GM04503 (cell line): ENCODE data around the gene ARMH1.
A peak's percentile ranks its signal among the peaks of the same experiment; 100 is the strongest.

Experiments used
- DNase-seq: peaks from one replicate; pipeline ENCODE4 v3.0.0-alpha.2; 2012; ENCODE audit warnings: low read depth

The ARMH1 gene

DNA sequence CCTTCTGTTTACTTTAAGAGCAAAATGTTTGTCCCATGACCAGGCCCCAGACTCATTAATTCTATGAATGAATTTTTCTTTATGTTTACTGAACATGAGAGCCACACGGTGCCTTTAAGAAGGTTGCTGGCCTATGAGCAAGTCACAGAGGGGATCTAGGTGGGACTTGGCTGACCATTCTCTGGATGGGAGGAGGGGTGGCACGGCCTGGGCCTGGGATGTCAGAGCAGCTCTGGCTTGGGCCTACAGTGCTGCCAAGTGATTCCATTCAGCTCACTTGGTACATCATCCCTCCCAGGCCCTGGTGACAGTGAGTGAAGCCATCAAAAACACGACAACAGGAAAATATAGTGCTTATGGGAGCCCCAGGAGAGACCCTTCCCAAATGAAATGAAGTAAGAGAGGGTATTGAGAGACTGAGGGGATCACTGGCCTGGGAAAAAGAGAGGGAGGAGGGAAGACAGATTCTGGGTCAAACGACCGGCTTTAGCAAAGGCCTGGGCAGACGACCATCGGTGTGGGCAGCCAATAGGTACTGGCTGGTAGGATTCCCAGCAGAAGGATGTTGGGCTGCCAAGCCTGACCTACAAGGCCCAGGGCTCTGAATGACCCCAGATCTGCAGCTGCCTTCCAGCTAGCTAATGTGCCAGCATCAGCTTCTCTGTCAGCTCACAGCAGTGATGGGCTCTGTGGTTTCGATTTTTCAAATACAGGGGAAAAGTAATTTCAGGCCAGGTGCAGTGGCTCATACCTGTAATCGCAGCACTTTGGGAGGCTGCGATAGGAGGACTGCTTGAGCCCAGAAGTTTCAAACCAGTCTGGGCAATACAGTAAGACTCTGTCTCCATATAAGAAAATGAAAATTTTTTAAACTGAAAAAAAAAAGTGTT is 3.5 kb upstream of the ARMH1 start:
- no peak for DNase-seq

DNA sequence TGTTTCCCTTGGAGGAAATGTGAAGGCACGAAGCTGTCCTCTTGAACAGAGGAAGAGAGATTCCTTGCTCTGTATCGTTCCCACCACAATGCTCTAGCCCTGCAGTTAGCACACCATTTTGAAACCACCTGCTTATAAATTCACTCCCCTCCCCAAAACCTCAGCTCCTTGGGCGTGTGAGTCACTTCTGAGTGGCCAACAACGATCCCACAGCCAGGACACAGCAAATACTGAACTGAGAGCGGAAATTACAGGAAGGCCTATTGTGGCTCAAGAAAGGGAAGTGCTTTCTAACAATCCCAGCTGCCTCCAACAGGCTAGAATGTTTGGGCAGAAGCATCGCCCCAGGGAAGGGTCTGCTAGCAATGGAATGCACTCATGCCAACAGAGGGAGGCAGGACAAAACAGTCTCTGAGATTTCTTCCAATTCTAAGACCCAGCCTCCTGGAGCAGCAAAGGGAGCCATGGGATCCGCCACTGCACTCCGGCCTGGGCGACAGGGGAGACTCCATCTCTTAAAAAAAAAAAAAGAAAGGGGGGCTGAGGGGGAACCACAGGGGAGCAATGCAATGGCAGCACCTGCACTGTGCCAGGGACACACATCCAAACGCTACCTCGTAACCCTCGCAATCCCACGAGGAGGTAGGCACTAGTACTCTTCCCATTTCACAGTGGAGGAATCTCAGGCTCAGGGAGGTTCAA is 2.1 kb upstream of the ARMH1 start:
- DNase-seq = no peak

DNA sequence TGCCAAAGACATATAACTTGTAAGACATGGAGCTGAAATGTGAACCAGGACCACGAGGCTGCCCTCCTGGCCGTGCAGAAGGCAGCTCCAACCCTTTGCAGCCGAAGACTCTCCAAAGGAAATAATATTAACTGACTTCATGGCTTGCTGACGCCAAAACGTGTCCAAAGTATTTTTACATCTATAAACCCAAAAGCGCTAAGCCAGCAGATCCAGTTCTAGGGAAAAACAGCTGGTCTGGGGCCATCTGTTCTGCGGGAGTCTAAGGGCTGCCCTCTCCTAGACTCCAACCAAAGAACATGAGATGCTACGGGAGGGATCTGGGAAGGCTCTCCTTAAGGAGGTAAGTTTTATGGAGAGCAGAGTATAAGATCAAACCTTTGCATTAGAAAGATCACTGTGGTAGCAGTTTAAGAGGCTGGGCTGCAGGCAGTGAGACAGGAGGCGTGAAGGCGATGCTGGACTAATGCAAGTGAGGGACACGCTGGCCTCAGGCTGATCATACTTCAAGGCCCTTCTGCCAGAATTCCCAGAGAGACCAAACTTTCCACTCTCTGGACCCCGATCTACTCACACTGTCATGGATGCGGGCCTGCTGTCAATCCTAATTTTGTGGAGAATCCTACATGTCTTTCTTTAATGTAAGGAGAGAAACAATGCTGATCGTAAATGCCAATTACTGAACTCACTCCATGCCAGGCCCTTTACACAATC is 1.4 kb upstream of the ARMH1 start:
- DNase-seq = no peak

DNA sequence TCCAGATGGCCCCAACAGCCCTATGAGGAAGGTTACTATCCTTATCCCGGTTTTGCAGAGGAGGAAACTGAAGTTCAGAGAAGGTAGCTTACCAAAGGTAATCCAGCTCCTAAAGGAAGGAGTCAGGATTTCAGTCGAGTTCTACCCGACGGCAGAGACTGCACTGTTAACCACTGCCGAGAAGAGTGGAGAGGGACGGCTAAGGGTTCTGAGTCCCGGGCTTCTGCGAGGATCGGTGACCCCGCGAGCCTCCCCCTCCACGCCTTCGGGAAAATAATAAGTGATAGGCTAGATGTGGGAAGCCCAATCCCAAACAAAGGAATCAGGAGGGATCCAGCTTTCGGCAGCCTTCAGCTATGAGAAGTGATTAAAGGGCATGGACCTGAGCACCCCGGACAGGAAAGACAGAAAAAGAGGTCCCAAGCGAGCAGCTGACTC is 820 bp upstream of the ARMH1 start:
- DNase-seq = no peak

DNA sequence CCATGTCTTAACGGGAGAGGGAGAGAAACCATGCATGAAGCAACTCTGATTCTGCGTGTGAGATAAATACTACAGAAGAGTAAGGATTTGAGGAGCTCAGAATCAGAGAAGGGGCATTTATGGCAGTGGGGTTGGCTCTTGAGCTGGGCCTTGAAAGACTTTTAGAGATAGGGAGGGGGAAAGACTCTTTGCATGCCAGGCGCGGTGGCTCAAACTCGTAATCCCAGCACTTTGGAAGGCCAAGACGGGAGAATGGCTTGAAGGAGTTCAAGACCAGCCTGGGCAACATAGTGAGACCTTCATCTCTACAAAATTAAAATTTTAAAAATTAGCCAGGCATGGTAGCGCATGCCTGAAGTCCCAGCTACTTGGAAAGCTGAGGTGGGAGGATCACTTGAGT is 672 bp downstream of the ARMH1 start:
- no peak for DNase-seq

DNA sequence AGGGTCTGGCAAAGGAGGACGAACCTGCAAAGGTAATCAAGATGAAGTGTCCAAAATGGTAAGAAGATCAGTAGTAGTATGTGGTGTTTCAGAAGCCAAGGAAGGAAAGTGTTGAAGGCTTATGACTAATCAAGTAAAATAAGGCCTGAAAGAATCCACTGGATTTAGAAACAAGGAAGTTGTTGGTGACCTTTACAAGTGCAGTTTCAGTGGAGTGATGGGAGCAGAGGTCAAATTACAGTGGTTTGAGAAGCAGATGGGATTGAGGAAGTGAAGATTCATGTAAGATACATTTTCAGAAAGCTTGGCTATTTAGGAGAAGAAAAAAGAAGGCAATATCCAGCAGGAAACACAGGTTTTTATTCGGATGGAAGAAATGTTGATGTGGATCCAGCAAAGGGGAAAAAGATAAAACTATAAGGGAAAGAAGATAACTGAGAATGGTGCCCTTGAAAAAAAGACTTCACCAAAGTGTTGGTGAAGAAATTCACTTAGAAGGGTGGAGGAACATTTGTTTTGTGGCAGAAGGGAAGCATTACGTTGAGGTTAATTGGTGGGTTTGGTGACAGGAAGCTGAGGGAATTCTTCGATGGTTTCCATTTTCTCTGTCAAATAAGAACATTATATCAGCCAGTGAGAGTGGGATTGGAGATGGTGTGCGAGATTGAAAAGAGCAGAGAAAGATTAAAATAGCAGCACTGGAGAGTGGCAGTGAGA is 2.1 kb downstream of the ARMH1 start:
- peak; percentile 51 for DNase-seq

DNA sequence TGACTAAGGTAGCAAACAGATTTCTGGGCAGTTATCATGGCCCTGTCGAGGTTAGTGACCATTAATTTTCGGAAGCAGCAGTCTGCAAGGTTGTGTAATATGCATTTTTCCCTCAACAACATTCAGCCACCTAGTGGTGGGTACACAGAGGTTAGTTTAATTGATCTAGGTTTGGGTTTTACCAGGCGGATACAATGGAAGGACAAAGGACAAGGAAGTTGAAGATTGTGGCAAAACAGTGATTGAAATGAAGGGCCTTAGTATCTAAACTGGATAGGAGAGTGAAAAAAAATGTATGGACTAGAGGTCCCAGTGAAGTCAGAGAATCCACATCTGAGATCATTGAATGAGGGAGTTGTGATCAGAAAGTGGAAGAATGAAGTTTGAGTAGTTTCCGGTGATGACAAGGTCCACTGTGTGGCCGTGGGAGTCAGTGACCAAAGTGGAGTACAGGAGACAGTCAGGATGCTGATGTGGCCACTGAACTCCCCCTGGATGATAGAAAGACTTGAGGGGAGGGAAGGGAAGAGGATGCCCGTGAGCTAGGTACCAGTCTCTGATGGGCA is 2.8 kb downstream of the ARMH1 start:
- peak; percentile 36 for DNase-seq

DNA sequence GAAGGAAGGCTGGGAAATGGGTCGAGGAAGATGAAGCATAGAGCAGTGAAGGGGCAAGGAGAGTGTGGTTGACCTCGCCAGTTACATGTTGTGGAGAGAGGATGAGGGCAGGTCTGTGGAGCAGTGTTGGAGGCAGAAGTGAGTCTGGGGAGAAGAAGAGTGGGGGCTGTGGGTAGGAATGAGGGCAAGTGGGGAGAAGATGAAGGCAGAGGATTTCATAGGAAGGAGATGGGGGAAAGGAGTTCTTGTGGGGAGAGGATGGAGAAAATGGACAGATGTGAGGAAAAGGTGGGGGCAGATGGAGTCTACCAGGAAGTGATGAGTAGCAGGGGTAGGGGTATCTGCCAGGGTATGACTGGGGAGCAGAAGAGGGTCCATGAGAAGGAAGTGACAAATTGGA is 3.6 kb downstream of the ARMH1 start:
- DNase-seq = no peak

DNA sequence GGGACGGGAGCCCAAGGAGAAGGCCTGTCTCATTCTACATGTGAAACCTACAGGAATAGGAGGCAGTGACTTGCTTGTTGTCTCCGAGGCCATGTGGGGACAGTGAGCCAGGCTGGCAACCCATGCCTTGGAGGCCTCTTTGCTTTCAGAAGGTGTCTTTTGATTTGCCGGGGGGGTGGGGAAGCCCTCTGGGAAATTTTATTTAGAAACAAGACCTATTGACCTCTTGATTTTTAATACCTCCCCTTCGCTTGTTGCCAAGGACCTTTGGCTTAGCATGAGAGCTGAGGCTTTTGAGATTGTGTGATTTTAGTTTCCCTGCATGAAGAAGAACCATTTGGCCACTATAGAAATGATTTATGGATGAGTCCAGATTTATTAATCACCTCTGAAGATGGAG is 4.1 kb downstream of the ARMH1 start:
- DNase-seq = no peak

DNA sequence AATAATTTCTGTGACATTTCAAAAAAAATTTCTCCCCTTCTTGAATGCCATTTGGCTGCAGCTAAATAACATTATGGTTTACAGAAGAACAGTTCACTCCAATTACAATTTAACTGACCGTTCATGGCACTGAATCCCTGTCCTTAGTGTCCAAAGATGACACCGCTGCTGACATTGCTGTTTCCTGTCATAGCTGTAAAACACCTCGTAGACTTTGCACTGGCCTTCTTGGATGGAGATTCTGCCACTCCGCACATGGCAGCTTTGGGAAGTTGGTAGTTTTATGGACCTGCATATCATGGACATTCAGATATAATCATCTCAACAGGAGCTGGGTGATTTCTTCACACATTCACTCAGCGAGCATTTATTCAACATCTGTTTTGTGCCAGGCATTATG is 5.0 kb downstream of the ARMH1 start:
- DNase-seq = no peak

DNA sequence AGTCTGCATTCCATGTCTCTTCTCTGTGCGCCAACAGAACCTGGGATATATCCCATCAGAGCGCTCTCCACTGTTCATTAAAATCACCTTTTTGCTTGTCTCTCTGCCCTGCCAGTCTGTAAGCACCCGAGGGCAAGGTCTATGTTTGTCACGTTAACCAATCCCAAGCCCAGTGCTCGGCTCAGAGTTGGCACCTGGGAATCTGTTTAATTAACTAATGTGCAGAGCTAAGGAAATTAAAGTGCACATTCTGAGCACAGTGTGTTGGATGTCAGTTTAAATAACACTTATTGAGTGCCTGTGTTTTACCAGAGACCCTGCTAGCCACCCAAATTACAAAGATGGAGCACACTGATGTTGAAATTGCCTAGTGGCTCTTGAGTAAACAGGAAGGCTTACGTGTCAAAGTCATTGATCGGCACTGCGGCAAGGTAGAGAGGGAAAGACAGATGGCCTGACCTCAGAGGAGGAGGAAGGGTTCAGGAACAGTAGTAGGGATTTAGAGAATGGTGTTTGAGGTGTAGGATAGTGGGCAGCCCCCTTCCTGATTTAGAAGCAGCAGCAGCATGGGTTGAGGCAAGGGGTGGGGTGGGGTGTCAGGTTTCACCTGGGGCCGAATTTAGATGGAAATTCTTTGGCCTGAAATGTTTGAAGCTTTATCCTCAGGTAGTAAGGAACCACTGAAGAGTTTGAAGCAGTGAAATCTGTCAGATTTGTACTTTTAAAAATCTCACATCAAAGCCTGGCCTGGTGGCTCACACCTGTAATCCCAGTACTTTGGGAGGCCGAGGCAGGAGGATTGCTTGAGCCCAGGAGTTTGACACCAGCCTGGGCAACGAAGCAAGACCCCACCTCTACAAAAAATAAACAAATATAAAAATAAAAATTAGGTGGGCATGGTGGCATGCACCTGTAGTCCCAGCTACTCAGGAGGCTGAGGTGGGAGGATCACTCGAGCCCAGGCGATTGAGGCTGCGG is 7.7 kb downstream of the ARMH1 start:
- DNase-seq = no peak

DNA sequence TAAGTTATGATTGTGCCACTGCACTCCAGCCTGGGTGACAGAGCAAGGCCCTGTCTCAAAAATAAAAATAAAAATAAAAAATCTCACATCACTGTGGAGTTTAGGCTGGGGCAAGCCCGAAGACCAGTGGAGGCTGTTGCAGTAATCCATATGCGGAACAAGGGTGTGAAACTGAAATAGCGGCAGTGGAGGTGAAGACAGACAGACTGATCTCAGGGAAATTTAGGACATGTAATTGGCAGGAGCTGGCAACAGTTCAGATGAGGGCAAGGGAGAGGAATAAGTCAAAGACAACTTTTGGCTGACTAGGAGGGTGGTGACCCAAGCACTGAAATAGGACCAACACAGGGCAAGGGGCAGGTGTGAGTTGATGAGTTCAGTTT is 8.4 kb downstream of the ARMH1 start:
- DNase-seq = no peak

DNA sequence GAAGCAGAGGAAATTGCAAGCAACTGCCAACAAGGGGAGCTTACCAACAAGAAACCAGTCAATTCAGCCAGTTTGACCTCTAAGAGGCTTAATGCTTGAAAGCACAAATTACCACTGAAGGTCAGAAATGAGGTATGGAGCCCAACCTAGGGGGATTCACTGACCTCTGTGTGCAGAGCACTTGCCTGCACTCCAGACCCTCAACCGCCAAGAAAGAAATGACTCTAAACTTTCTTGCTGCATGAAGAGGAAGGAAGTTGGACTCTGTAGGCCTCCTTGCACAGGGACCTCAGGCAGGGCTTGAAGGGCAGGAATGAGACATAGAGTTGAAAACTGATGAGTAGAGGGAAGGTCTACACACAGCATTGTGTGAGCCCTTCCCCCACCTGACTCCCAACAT is 10.0 kb downstream of the ARMH1 start:
- no peak for DNase-seq

DNA sequence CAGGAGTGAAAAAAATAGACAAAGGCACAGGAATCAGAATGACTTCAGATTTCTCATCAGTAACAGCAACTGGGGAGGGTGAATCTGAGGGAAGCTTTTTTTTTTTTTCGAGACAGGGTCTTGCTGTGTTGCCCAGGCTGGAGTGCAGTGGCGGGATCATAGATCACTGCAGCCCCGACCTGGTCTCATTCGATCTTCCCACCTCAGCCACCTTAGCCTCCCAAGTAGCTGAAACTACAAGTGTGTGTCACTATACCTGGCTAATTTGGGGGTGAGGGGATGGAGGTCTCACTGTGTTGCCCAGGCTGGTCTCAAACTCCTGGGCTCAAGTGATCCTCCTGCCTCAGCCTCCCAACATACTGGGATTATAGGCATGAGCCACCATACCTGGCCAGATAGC is 10.7 kb downstream of the ARMH1 start:
- DNase-seq = no peak

DNA sequence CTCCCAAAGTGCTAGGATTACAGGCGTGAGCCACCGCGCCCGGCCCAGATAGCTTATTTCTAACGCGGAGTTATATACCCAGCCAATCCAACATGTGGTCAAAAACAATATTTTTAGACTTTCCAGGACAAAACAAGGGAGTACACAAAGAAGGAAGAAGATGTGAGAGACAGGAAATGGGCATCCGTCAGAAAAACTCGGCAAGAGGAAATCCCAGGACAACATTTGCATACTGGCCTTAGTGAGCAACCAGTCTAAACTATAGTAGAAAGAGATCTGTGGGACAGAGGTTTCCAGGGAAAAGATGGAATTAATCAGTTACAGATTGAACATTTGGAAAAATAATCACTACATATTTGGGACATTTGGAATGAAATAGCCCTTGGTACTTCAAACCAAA is 11.4 kb downstream of the ARMH1 start:
- DNase-seq = no peak

DNA sequence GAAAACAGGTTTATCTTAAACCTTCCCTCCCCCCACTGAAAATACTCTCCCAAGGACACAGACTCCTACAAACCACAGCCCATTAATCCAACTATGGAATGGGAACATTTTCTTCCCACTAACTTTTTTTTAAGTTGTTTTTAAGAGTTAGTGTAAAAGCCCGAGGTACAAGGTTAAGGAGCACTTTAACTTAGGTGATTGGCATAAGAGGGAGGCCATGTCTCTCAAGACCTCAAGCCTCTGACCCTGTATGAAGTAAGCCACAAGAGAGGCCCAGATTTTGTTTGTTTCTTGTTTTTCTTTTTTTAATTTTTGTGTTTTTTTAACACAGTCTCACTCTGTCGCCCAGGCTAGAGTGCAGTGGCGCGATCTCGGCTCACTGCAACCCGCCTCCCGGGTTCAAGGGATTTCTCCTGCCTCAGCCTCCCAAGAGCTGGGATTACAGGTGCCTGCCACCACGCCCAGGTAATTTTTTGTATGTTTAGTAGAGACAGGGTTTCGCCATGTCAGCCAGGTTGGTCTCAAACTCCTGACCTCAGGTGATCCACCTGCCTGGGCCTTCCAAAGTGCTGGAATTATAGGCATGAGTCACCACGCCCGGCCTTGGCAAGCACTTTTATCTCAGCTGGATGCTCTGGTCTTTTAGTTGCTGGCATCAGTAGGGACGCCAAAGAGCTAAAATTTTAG is 14.4 kb downstream of the ARMH1 start:
- no peak for DNase-seq

DNA sequence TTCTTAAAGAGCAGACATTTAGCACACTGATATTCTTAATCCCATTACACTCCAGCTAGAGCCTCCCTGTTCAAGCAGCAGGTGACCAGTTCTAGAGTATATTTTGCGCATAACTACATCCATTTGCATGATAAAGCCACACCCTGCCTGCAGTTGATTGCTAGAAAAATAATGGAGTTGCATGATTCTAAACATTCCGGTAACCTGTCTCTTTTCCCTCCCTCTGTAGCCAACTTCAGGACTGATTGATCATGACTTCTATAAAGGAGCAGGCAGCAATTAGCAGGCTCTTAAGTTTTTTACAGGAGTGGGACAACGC is 14.9 kb downstream of the ARMH1 start:
- DNase-seq = no peak

DNA sequence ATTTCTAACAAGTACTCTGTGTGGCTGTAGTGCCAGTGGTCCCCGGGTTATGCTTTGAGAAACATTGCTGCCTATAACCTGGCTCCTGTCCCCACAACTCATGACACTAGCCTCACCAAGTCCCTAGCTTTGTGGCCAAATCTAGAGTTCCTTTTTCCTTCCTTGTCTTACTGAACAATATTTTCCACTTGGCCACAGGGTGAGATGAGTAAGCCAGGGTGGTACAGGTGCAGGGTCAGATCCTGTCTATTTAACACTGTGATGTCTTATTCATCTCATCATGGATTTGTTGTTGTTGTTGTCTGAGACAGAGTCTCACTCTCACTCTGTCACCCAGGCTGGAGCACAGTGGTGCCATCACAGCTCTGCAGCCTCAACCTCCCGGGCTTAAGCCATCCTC is 18.6 kb downstream of the ARMH1 start:
- no peak for DNase-seq

DNA sequence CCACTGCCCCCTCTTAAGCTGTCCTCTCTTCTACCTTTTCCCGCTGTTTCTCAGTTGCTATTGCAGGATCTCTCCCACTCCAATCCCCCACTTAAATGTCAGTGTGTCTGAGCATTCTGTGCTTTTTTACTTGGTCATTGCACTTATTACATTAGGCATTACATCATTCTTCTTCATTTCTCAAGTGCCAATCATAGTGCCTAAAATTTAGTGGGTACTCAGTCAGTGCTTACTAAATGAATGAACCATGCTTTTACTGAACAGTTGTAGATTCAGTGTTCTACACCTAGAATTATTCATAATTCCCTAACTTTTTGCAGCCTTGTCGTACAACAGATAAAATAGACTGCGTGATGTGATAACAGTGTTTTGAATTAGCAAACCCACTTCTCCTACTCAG is 19.4 kb downstream of the ARMH1 start:
- no peak for DNase-seq

DNA sequence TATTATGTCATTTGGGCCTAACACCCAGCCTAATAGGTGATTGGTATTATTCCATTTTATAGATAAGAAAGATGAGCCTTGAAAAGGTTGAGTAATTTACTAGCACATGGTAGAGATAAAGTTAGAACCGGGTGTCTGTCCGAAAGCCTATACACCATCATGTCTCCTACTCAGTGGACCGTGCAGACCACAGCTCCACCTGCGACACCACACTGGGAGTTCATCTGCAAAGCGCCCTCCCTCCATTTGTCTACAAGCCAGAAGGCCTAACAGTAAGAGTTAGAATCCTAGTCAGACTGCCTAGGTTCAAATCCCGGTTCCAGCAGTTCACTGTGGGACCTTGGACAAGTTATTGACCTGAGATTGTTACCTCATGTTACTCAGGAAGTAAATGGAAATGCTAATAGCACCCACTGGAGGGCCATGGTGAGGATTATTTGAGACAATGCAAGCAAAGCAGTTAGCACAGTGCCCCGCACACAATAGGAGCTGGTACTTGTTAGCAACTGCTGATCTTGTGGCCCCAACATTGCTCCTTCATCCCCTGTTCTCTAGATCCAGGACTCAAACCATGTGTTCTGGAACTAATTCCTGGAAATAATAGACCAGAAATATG is 20.5 kb downstream of the ARMH1 start:
- no peak for DNase-seq
